Ishikawa (cell line): Measurements from ENCODE around the gene OR1M1.

Source experiments
- CEBPB ChIP-seq: IDR thresholded peaks from 2 replicates; pipeline ENCODE4 v1.6.1; 2012
- CREB1 ChIP-seq: IDR thresholded peaks from 2 replicates; pipeline ENCODE4 v1.6.1; 2012; ENCODE audit warnings: low read depth
- EGR1 ChIP-seq: IDR thresholded peaks from 2 replicates; pipeline ENCODE4 v1.6.1; 2012
- EP300 ChIP-seq: IDR thresholded peaks from 2 replicates; pipeline ENCODE4 v1.6.1; 2012; ENCODE audit warnings: borderline replicate concordance
- FOXM1 ChIP-seq: IDR thresholded peaks from 2 replicates; pipeline ENCODE4 v1.6.1; 2012; ENCODE audit warnings: low read depth, borderline replicate concordance
- NFIC ChIP-seq: IDR thresholded peaks from 2 replicates; pipeline ENCODE4 v1.6.1; 2012
- RAD21 ChIP-seq: IDR thresholded peaks from 2 replicates; pipeline ENCODE4 v1.6.1; 2012; ENCODE audit warnings: low read depth
- TAF1 ChIP-seq: IDR thresholded peaks from 2 replicates; pipeline ENCODE4 v1.6.1; 2012; ENCODE audit warnings: low read depth, mild to moderate bottlenecking
- TCF12 ChIP-seq: IDR thresholded peaks from 2 replicates; pipeline ENCODE4 v1.6.1; 2012; ENCODE audit warnings: low read depth
- TEAD4 ChIP-seq: IDR thresholded peaks from 2 replicates; pipeline ENCODE4 v1.6.1; 2012
- YY1 ChIP-seq: IDR thresholded peaks from 2 replicates; pipeline ENCODE4 v1.6.1; 2012; ENCODE audit warnings: low read depth
- ZBTB7A ChIP-seq: IDR thresholded peaks from 2 replicates; pipeline ENCODE4 v1.6.1; 2012; ENCODE audit warnings: low read depth
- TF ChIP-seq, protein P1 (sequence below): IDR thresholded peaks from 2 replicates; pipeline ENCODE4 v1.6.1; 2012
- TF ChIP-seq, protein P2 (sequence below): IDR thresholded peaks from 2 replicates; pipeline ENCODE4 v1.6.1; 2012
- TF ChIP-seq, protein P3 (sequence below): IDR thresholded peaks from 2 replicates; pipeline ENCODE4 v1.6.1; 2012; ENCODE audit warnings: low read depth, mild to moderate bottlenecking

OR1M1 gene

GRCh38 chr19:9057505-9058258 is 29.2 kb upstream of the OR1M1 start:
- TF ChIP-seq EP300 (no peak), TCF12 (no peak), RAD21 (no peak), YY1 (no peak), TEAD4 (no peak), FOXM1 (no peak), CEBPB (no peak), TAF1 (no peak), EGR1 (no peak), CREB1 (no peak), NFIC (no peak), ZBTB7A (no peak)
- TF ChIP-seq, protein P1, sequence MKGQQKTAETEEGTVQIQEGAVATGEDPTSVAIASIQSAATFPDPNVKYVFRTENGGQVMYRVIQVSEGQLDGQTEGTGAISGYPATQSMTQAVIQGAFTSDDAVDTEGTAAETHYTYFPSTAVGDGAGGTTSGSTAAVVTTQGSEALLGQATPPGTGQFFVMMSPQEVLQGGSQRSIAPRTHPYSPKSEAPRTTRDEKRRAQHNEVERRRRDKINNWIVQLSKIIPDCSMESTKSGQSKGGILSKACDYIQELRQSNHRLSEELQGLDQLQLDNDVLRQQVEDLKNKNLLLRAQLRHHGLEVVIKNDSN, result no peak
- TF ChIP-seq, protein P2, sequence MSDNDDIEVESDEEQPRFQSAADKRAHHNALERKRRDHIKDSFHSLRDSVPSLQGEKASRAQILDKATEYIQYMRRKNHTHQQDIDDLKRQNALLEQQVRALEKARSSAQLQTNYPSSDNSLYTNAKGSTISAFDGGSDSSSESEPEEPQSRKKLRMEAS, result no peak
- TF ChIP-seq, protein P3, sequence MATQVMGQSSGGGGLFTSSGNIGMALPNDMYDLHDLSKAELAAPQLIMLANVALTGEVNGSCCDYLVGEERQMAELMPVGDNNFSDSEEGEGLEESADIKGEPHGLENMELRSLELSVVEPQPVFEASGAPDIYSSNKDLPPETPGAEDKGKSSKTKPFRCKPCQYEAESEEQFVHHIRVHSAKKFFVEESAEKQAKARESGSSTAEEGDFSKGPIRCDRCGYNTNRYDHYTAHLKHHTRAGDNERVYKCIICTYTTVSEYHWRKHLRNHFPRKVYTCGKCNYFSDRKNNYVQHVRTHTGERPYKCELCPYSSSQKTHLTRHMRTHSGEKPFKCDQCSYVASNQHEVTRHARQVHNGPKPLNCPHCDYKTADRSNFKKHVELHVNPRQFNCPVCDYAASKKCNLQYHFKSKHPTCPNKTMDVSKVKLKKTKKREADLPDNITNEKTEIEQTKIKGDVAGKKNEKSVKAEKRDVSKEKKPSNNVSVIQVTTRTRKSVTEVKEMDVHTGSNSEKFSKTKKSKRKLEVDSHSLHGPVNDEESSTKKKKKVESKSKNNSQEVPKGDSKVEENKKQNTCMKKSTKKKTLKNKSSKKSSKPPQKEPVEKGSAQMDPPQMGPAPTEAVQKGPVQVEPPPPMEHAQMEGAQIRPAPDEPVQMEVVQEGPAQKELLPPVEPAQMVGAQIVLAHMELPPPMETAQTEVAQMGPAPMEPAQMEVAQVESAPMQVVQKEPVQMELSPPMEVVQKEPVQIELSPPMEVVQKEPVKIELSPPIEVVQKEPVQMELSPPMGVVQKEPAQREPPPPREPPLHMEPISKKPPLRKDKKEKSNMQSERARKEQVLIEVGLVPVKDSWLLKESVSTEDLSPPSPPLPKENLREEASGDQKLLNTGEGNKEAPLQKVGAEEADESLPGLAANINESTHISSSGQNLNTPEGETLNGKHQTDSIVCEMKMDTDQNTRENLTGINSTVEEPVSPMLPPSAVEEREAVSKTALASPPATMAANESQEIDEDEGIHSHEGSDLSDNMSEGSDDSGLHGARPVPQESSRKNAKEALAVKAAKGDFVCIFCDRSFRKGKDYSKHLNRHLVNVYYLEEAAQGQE, result no peak

DNA sequence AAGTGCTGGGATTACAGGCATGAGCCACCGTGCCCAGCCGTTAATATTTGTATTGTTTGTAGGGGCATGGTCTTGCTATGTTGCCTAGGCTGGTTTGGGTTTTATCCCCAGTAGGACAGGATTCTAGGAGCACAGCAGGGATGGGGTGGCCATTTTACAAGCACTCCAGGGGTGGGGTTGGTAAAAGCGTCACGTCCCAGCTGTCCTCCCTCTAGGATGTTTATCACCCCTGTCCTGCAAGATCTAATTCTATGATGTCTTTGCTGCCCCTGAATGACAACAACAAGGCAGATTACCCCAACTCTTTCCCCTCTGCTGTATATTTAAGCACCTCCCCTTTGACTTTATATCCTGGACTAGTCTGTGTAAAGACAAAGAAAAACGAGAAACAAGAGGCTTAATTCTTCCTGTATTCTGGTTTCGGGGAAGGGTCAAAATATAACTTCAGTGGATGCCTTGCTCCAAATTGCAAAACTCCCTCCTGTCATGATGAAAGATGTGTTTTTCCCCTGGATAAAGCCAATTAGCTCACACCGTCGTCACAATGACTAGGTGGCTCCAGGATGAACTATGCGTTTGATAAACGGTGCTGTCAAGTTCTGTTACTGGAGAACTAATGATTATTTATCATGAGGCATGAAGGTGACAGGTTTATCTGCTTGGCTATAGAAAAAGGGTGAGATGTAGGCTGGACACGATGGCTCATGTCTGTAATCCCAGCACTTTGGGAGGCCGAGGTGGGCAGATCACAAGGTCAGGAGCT is 27.8 kb upstream of the OR1M1 start:
- TF ChIP-seq YY1, result no peak
- peak; percentile 39; the same call in 1 of the 2 replicates for TF ChIP-seq CEBPB

GRCh38 chr19:9060564-9061340 is 26.1 kb upstream of the OR1M1 start:
- TF ChIP-seq YY1 (no peak), TEAD4 (no peak)
- TF ChIP-seq, protein P3, result no peak

GRCh38 chr19:9061879-9062278 is 25.0 kb upstream of the OR1M1 start:
- TF ChIP-seq FOXM1 (no peak), CEBPB (no peak), EP300 (no peak), NFIC (no peak), RAD21 (no peak), CREB1 (no peak), TAF1 (no peak), EGR1 (no peak), TCF12 (no peak), TEAD4 (no peak), ZBTB7A (no peak), YY1 (no peak)
- TF ChIP-seq, protein P1, result no peak
- TF ChIP-seq, protein P3, result no peak
- TF ChIP-seq, protein P2, result no peak
